SK-N-SH (cell line): ENCODE measurements around the gene C1orf226.

Experiments
- ELF1 ChIP-seq: IDR thresholded peaks from 2 replicates; pipeline ENCODE4 v1.4.0; 2012
- EP300 ChIP-seq, 2 experiments: IDR thresholded peaks; 2 replicates each; pipeline versions ENCODE4 v1.4.0 to v1.6.1; 2012; ENCODE audit warnings: borderline replicate concordance in 1 of 2, low read depth in 1 of 2, low read length in 1 of 2
- RFX5 ChIP-seq: IDR thresholded peaks from 2 replicates; pipeline ENCODE4 v1.6.1; 2012; ENCODE audit warnings: mild to moderate bottlenecking, improper control_type of control experiment, low read length
- TCF12 ChIP-seq: IDR thresholded peaks from 2 replicates; pipeline ENCODE4 v1.4.0; 2012
- TF ChIP-seq, protein P1 (sequence below): fragments of 200-600 bp; sonication (generic); IDR thresholded peaks from 2 replicates; pipeline ENCODE4 v1.6.1; 2017; ENCODE audit warnings: antibody characterized with exemption, mild to moderate bottlenecking, moderate library complexity

DNA sequence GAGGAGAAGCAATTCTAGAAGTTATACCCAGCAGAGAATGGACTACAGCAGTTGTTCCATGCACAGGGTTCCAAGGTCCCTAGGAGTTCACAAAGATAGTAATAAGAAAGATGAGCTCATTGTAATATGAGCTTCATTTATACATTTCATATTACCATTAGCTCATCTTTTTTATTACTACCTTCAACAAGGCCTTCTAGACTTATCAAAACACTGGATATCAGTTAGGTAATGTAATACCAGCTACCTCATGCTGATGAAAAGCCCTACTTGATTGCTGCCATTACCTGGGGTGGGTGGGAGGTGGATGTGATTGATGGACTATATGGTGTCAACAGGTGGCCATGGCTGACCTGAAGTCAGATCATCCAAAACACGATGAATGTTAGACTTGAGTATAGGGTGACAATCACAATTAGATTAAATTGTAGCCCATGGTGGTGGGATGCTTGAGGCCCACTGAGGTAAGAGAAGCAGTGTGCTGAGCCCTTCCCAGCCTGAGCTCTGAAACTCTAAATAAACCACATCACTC is 39.0 kb upstream of the C1orf226 start:
- TF ChIP-seq EP300 (IDR thresholded peaks at IDR 0.05; ENCODE audit: borderline replicate concordance in 1 of 2, low read depth in 1 of 2, low read length in 1 of 2): no peak
- no peak for TF ChIP-seq RFX5
- TF ChIP-seq, protein P1, sequence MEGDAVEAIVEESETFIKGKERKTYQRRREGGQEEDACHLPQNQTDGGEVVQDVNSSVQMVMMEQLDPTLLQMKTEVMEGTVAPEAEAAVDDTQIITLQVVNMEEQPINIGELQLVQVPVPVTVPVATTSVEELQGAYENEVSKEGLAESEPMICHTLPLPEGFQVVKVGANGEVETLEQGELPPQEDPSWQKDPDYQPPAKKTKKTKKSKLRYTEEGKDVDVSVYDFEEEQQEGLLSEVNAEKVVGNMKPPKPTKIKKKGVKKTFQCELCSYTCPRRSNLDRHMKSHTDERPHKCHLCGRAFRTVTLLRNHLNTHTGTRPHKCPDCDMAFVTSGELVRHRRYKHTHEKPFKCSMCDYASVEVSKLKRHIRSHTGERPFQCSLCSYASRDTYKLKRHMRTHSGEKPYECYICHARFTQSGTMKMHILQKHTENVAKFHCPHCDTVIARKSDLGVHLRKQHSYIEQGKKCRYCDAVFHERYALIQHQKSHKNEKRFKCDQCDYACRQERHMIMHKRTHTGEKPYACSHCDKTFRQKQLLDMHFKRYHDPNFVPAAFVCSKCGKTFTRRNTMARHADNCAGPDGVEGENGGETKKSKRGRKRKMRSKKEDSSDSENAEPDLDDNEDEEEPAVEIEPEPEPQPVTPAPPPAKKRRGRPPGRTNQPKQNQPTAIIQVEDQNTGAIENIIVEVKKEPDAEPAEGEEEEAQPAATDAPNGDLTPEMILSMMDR: no peak
- TF ChIP-seq ELF1: no peak
- no peak for TF ChIP-seq TCF12
